Activated CD4-positive, CD25-positive, alpha-beta regulatory T cell treated with anti-CD3 and anti-CD28 coated beads, Interleukin-2, amount 50 U/mL, for 72 hours (primary cell): ENCODE results near the gene CCDC91.
"Not testable (repeated sequence)": the region's sequence is repeated elsewhere in the genome, so short reads cannot be mapped to it uniquely, and the experiment has no call there.

Source experiments
- DNase-seq: peaks from one replicate; pipeline ENCODE4 v3.0.0; 2021

CCDC91 gene

GRCh38 chr12:28296287-28296686 lies 106.0 kb downstream of the CCDC91 start:
- DNase-seq = no peak

DNA sequence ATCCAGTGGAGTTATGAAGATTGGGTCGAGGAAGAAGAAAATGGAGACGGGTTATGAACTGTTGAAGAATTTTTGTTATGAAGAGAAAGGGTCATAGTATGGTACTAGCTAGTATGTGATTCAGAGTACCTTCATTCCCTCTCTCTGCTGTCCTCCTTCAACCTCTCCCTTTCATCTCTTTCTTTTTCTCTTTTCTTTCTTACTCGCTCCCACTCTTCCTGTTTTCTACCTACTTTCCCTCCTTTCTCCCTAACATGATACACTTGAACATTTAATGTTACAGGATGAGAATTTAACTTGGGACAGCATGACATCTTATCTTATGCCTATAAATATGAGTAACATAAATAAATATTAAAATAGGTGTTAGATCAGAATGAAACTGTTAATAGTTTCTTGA lies 112.9 kb downstream of the CCDC91 start:
- no peak for DNase-seq

GRCh38 chr12:28306535-28306934 lies 116.3 kb downstream of the CCDC91 start:
- DNase-seq = no peak

- no peak for DNase-seq
Measured at GRCh38 chr12:28308891-28309290, 118.6 kb downstream of the CCDC91 start.

GRCh38 chr12:28313631-28314030 lies 123.4 kb downstream of the CCDC91 start:
- no peak for DNase-seq

- DNase-seq = no peak
Measured at GRCh38 chr12:28316049-28316448, 125.8 kb downstream of the CCDC91 start.

- no peak for DNase-seq
Measured at GRCh38 chr12:28318273-28318672, 128.0 kb downstream of the CCDC91 start.

DNA sequence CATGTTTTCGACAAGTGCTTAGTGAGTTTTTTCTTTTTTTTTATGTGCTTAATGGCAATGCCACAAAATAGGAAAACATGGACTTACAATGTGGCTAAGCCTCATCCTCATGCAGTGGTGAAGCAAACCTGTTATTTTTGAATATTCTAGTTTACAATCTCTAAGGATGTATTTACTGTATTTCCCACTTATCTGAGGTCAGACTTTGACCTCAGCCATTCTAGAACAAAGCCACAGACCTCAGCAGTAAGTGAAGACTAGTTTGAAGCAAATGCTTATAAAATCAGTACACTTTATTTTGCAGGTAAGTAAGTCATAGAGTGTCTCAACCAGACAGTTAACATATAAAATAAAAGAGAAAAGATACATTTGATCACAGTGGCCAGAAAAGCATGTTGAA lies 130.1 kb downstream of the CCDC91 start:
- no peak for DNase-seq

DNA sequence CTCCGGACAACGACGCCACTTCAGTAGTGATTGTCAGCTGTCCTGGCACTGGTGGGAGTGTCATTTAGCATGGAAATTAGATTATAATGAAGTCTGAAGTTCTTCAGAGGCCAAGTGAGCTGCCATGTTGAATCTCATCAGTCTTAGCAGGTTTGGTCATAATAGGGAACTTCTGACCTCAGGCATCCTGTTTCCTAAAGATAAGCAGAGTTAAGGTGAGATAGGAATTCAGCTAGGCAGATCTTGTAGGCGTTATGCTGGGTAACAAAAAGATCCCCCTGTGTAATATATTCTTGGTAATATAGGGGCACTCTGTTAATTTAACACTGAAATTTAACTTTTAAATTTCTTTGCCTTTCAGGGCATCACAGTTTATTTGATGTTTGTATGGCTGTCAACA lies 137.5 kb downstream of the CCDC91 start:
- no peak for DNase-seq

- no peak for DNase-seq
Measured at GRCh38 chr12:28328967-28329366, 138.7 kb downstream of the CCDC91 start.

- not testable (repeated sequence) for DNase-seq
Measured at GRCh38 chr12:28329727-28330126, 139.5 kb downstream of the CCDC91 start.

DNA sequence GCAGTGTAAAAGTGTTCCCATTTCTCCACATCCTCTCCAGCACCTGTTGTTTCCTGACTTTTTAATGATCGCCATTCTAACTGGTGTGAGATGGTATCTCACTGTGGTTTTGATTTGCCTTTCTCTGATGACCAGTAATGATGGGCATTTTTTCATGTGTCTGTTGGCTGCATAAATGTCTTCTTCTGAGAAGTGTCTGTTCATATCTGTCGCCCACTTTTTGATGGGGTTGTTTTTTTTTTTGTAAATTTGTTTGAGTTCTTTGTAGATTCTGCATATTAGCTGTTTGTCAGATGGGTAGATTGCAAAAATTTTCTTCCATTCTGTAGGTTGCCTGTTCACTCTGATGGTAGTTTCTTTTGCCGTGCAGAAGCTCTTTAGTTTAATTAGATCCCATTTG lies 140.0 kb downstream of the CCDC91 start:
- DNase-seq = not testable (repeated sequence)

- no peak for DNase-seq
Measured at GRCh38 chr12:28331130-28331529, 140.9 kb downstream of the CCDC91 start.

- DNase-seq = no peak
Measured at GRCh38 chr12:28340261-28341045, 150.2 kb downstream of the CCDC91 start.

DNA sequence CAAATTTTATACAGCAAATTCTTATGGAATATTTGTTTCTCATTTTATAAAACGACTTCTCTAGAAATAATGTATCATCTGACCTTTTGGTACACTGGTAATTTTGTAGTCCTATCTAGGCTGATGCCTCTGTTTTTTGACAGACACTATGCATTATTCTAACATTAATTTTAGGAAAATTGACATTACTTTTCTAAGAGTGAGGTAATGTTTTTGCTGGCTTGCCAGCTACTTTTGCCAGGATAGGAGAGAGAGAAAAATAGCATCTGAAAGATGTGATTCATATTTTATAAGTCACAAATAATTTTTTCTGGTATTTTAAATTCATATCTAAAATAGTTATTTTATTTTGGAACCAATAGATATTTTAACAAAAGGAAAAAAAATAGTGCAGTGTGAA lies 153.5 kb downstream of the CCDC91 start:
- no peak for DNase-seq

DNA sequence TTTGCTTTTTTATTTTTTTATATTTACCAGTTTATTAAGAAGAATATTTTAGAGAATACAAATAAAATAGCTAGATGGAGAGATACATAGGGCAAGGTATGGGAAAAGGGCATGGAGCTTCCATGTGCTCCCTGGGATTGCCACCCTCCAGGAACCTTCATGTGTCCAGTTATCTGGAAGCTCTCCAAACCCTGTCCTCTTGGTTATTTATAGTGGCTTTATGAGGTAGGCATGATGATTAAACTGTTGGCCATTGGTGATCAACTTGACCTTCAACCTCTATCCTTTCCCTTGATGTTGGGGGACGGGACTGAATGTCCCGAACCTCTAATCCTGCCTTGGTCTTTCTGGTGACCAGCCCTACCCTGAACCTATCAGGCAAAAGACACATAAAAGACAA lies 156.3 kb downstream of the CCDC91 start:
- DNase-seq = no peak

- DNase-seq = no peak
Measured at GRCh38 chr12:28349196-28349595, 158.9 kb downstream of the CCDC91 start.

GRCh38 chr12:28350502-28350901 lies 160.2 kb downstream of the CCDC91 start:
- no peak for DNase-seq

GRCh38 chr12:28351414-28351813 lies 161.2 kb downstream of the CCDC91 start:
- DNase-seq = no peak

DNA sequence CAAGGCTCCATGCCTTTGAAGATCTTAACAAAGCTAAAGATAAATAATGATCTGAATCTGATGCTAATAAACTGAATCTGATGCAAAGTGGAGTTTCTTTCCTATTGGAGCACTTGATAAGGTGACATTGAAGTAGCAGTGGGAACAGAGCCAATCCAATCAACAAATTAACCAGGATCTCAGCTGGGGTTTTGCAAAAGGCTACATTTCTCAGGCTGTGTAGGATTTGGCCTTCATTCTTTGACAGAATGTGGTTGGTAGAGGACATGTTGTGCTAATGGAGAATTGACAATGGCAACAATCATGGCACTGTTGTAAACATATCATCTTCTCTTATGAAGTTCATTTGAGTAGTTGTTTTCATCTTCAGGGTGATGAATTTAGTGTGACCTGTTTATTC lies 164.9 kb downstream of the CCDC91 start:
- DNase-seq = no peak

GRCh38 chr12:28360253-28360652 lies 170.0 kb downstream of the CCDC91 start:
- DNase-seq = no peak

DNA sequence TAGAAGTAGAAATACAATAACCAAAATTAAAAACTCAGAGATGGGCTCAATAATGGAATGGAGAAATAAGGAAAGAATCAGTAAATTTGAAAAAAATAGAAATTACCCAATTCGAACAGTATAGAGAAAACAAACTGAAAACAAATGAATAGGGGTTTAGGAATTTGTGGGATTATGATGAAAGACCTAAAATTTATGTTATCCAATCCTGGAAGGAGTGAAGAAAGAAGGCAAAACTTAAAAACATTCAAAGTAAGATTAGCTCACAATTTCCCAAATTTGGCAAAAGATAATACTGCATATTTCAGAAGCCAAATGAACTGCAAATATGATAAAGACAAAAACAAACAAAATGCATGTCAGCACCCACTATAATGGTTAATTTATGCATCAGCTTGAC lies 177.1 kb downstream of the CCDC91 start:
- no peak for DNase-seq

DNA sequence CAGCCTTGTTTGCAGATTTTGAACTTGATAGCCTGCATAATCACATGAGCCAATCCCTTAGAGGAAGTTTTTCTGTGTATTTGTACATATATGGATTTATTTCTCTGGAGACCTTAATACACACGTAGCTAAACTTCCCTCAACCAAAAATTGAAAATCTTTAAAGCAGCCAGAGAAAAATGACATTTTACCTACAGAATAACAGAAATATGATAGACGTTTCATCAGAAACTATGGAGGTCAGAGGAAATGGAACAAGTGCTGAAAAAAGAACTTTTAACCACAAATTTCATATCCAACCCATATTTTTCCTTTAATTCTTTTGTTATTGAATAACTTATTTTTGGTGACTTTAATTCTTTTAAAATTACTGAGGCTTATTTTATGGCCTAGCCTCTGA lies 177.7 kb downstream of the CCDC91 start:
- no peak for DNase-seq

GRCh38 chr12:28369483-28369882 lies 179.2 kb downstream of the CCDC91 start:
- DNase-seq = no peak

DNA sequence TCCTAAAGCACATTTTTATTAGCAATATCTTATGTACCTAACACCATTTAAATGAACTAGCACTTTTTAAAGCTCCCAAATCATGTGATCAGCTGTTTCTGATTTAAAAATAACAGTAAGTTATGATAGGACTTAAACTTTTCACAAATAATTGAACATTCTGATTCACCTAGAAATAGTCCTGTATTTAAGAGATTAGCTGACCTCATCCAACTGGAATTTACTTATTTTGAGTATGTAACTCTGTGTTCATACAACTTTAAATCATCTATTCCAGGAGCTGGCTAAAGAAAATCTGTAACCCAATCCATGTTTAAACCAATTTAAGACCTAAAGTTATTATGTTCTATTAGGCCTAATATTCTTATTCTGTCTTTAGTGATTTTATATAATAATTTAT lies 184.3 kb downstream of the CCDC91 start:
- no peak for DNase-seq
